ENCODE results near the gene ULK4.

The ULK4 gene

GRCh38 chr3:41223078-41223477 is 738.8 kb downstream of the ULK4 start:
- TF ChIP-seq JUND (IDR thresholded peaks at IDR 0.05; ENCODE audit: low read depth): no peak
- in situ Hi-C loops (cut with HindIII; ENCODE audit: low pct_unique_long_range_greater_than_20kb, low sequenced_read_pairs): no loop called here
- no peak for DNase-seq (ENCODE audit: low read depth in 1 of 2, low spot score in 1 of 2)

GRCh38 chr3:41222501-41222900 is 739.4 kb downstream of the ULK4 start:
- no peak for TF ChIP-seq JUND (IDR thresholded peaks at IDR 0.05; ENCODE audit: low read depth)
- DNase-seq (ENCODE audit: low read depth in 1 of 2, low spot score in 1 of 2): no peak
- in situ Hi-C loops (cut with HindIII; ENCODE audit: low pct_unique_long_range_greater_than_20kb, low sequenced_read_pairs): no loop called here

GRCh38 chr3:41222012-41222411 is 739.9 kb downstream of the ULK4 start:
- DNase-seq (ENCODE audit: low read depth in 1 of 2, low spot score in 1 of 2): no peak
- no peak for TF ChIP-seq JUND (IDR thresholded peaks at IDR 0.05; ENCODE audit: low read depth)
- in situ Hi-C loops (cut with HindIII; ENCODE audit: low pct_unique_long_range_greater_than_20kb, low sequenced_read_pairs): no loop called here

- in situ Hi-C loops (cut with HindIII; ENCODE audit: low pct_unique_long_range_greater_than_20kb, low sequenced_read_pairs): no loop called here
- DNase-seq (ENCODE audit: low read depth in 1 of 2, low spot score in 1 of 2): no peak
- no peak for TF ChIP-seq JUND (IDR thresholded peaks at IDR 0.05; ENCODE audit: low read depth)
Measured at GRCh38 chr3:41220906-41221677, 740.8 kb downstream of the ULK4 start.

GRCh38 chr3:41219424-41219823 is 742.5 kb downstream of the ULK4 start:
- in situ Hi-C loops (cut with HindIII; ENCODE audit: low pct_unique_long_range_greater_than_20kb, low sequenced_read_pairs): no loop called here
- TF ChIP-seq JUND (IDR thresholded peaks at IDR 0.05; ENCODE audit: low read depth): no peak
- no peak for DNase-seq (ENCODE audit: low read depth in 1 of 2, low spot score in 1 of 2)

GRCh38 chr3:41216993-41217392 is 744.9 kb downstream of the ULK4 start:
- DNase-seq (ENCODE audit: low read depth in 1 of 2, low spot score in 1 of 2): no peak
- no peak for TF ChIP-seq JUND (IDR thresholded peaks at IDR 0.05; ENCODE audit: low read depth)
- in situ Hi-C loops (cut with HindIII; ENCODE audit: low pct_unique_long_range_greater_than_20kb, low sequenced_read_pairs): no loop called here

GRCh38 chr3:41216422-41216821 is 745.5 kb downstream of the ULK4 start:
- no peak for TF ChIP-seq JUND (IDR thresholded peaks at IDR 0.05; ENCODE audit: low read depth)
- in situ Hi-C loops (cut with HindIII; ENCODE audit: low pct_unique_long_range_greater_than_20kb, low sequenced_read_pairs): no loop called here
- DNase-seq (ENCODE audit: low read depth in 1 of 2, low spot score in 1 of 2): no peak

- no peak for DNase-seq (ENCODE audit: low read depth in 1 of 2, low spot score in 1 of 2)
- in situ Hi-C loops (cut with HindIII; ENCODE audit: low pct_unique_long_range_greater_than_20kb, low sequenced_read_pairs): no loop called here
- no peak for TF ChIP-seq JUND (IDR thresholded peaks at IDR 0.05; ENCODE audit: low read depth)
Measured at GRCh38 chr3:41213588-41213987, 748.3 kb downstream of the ULK4 start.

GRCh38 chr3:41212088-41212487 is 749.8 kb downstream of the ULK4 start:
- in situ Hi-C loops (cut with HindIII; ENCODE audit: low pct_unique_long_range_greater_than_20kb, low sequenced_read_pairs): no loop called here
- no peak for DNase-seq (ENCODE audit: low read depth in 1 of 2, low spot score in 1 of 2)
- no peak for TF ChIP-seq JUND (IDR thresholded peaks at IDR 0.05; ENCODE audit: low read depth)

GRCh38 chr3:41210966-41211365 is 750.9 kb downstream of the ULK4 start:
- in situ Hi-C loops (cut with HindIII; ENCODE audit: low pct_unique_long_range_greater_than_20kb, low sequenced_read_pairs): no loop called here
- TF ChIP-seq JUND (IDR thresholded peaks at IDR 0.05; ENCODE audit: low read depth): no peak
- DNase-seq (ENCODE audit: low read depth in 1 of 2, low spot score in 1 of 2): no peak

GRCh38 chr3:41209646-41210045 is 752.3 kb downstream of the ULK4 start:
- no peak for DNase-seq (ENCODE audit: low read depth in 1 of 2, low spot score in 1 of 2)
- in situ Hi-C loops (cut with HindIII; ENCODE audit: low pct_unique_long_range_greater_than_20kb, low sequenced_read_pairs): no loop called here
- TF ChIP-seq JUND (IDR thresholded peaks at IDR 0.05; ENCODE audit: low read depth): no peak

- in situ Hi-C loops (cut with HindIII; ENCODE audit: low pct_unique_long_range_greater_than_20kb, low sequenced_read_pairs): no loop called here
- DNase-seq (ENCODE audit: low read depth in 1 of 2, low spot score in 1 of 2): no peak
- no peak for TF ChIP-seq JUND (IDR thresholded peaks at IDR 0.05; ENCODE audit: low read depth)
Measured at GRCh38 chr3:41208507-41209220, 753.2 kb downstream of the ULK4 start.

GRCh38 chr3:41207355-41207754 is 754.5 kb downstream of the ULK4 start:
- TF ChIP-seq JUND (IDR thresholded peaks at IDR 0.05; ENCODE audit: low read depth): no peak
- in situ Hi-C loops (cut with HindIII; ENCODE audit: low pct_unique_long_range_greater_than_20kb, low sequenced_read_pairs): no loop called here
- no peak for DNase-seq (ENCODE audit: low read depth in 1 of 2, low spot score in 1 of 2)

Data from T47D (cell line).